GM12872 (cell line): ENCODE data around the gene U2AF1L4.

ENCODE experiments used
- CTCF ChIP-seq: IDR thresholded peaks from 3 replicates; pipeline ENCODE4 v1.5.1; 2011; ENCODE audit warnings: low read depth, mild to moderate bottlenecking, low read length, moderate library complexity; ENCODE audit not compliant: insufficient read depth

Gene U2AF1L4

GRCh38 chr19:35789978-35790944 is 45.0 kb upstream of the U2AF1L4 start:
- no peak for TF ChIP-seq CTCF

GRCh38 chr19:35789195-35789977 is 44.2 kb upstream of the U2AF1L4 start:
- no peak for TF ChIP-seq CTCF

GRCh38 chr19:35788205-35788960 is 43.2 kb upstream of the U2AF1L4 start:
- no peak for TF ChIP-seq CTCF

- no peak for TF ChIP-seq CTCF
Observed at GRCh38 chr19:35787227-35787799, 42.1 kb upstream of the U2AF1L4 start.

GRCh38 chr19:35786299-35787160 is 41.3 kb upstream of the U2AF1L4 start:
- no peak for TF ChIP-seq CTCF

GRCh38 chr19:35785339-35785627 is 40.1 kb upstream of the U2AF1L4 start:
- TF ChIP-seq CTCF = no peak
